Large intestine (tissue), 12 donors: ENCODE data around the gene TM4SF20. TPM values are rescaled to one million over a fixed set of nuclear protein-coding genes. Genes with fewer than 3 reads are reported as not detected.

Experiments used
- DNase-seq, 2 donors: peaks; one replicate each; pipeline versions ENCODE4 v3.0.0 to v3.0.0-alpha.2; 2013
- H3K27ac ChIP-seq: one replicate; pipeline ENCODE4 v1.5.1; 2013; ENCODE audit warnings: low read length
- H3K27me3 ChIP-seq: 2 replicates; pipeline ENCODE4 v1.6.1; 2013; ENCODE audit warnings: low read length; ENCODE audit not compliant: control insufficient read depth, insufficient read depth
- H3K36me3 ChIP-seq: 2 replicates; pipeline ENCODE4 v1.6.1; 2013; ENCODE audit warnings: low read length; ENCODE audit not compliant: control insufficient read depth, insufficient read depth
- H3K4me1 ChIP-seq: one replicate; pipeline ENCODE4 v1.6.1; 2013; ENCODE audit warnings: low read length; ENCODE audit not compliant: control insufficient read depth, insufficient read depth
- H3K4me3 ChIP-seq: one replicate; pipeline ENCODE4 v1.5.1; 2013; ENCODE audit warnings: low read length
- H3K9me3 ChIP-seq: one replicate; pipeline ENCODE4 v1.6.1; 2013; ENCODE audit warnings: mild to moderate bottlenecking, low read depth, low read length, moderate library complexity; ENCODE audit not compliant: control insufficient read depth
- WGBS: methylation state at CpG from one replicate; pipeline ENCODE4 v1.1.5; 2013; ENCODE audit warnings: low lambda C conversion rate; ENCODE audit not compliant: insufficient coverage; 5-methylcytosine and 5-hydroxymethylcytosine counted together
- long read RNA-seq, 11 donors: transcript quantifications; one replicate each; lab custom pipeline, GENCODE V29; 2026
- polyA plus RNA-seq: library from polyadenylated mRNA; unstranded; fragments of 120-200 nt; gene quantifications from one replicate; pipeline ENCODE4 v1.2.1, GENCODE V29; 2013

Gene TM4SF20, protein sequence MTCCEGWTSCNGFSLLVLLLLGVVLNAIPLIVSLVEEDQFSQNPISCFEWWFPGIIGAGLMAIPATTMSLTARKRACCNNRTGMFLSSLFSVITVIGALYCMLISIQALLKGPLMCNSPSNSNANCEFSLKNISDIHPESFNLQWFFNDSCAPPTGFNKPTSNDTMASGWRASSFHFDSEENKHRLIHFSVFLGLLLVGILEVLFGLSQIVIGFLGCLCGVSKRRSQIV
- polyA plus RNA-seq: 171 TPM
- long read RNA-seq, donor 1, transcript TM4SF20-201 (4 exons, 2,296 nt): major isoform, 42 of 42 reads
- long read RNA-seq, donor 1, partial matches to known transcripts: 0 of 42 reads
- long read RNA-seq, donor 1, other reads (novel, unspliced or antisense): 0 of 42 reads
- long read RNA-seq, donor 2, transcript TM4SF20-201 (4 exons, 2,296 nt): major isoform, 81 of 298 reads
- long read RNA-seq, donor 2, partial matches to known transcripts: 164 of 298 reads
- long read RNA-seq, donor 2, other reads (novel, unspliced or antisense): 53 of 298 reads
- long read RNA-seq, donor 3: 0 reads
- long read RNA-seq, donor 4, transcript TM4SF20-201 (4 exons, 2,296 nt): major isoform, 10 of 10 reads
- long read RNA-seq, donor 4, partial matches to known transcripts: 0 of 10 reads
- long read RNA-seq, donor 4, other reads (novel, unspliced or antisense): 0 of 10 reads
- long read RNA-seq, donor 5, transcript TM4SF20-201 (4 exons, 2,296 nt): major isoform, 19 of 19 reads
- long read RNA-seq, donor 5, partial matches to known transcripts: 0 of 19 reads
- long read RNA-seq, donor 5, other reads (novel, unspliced or antisense): 0 of 19 reads
- long read RNA-seq, donor 6, transcript TM4SF20-201 (4 exons, 2,296 nt): major isoform, 68 of 68 reads
- long read RNA-seq, donor 6, partial matches to known transcripts: 0 of 68 reads
- long read RNA-seq, donor 6, other reads (novel, unspliced or antisense): 0 of 68 reads
- long read RNA-seq, donor 7, partial matches to known transcripts: 0 of 4 reads
- long read RNA-seq, donor 7, other reads (novel, unspliced or antisense): 0 of 4 reads
- long read RNA-seq, donor 8, partial matches to known transcripts: 0 of 1 reads
- long read RNA-seq, donor 8, other reads (novel, unspliced or antisense): 0 of 1 reads
- long read RNA-seq, donor 9, transcript TM4SF20-201 (4 exons, 2,296 nt): major isoform, 16 of 46 reads
- long read RNA-seq, donor 9, partial matches to known transcripts: 30 of 46 reads
- long read RNA-seq, donor 9, other reads (novel, unspliced or antisense): 0 of 46 reads
- long read RNA-seq, donor 10, transcript TM4SF20-201 (4 exons, 2,296 nt): major isoform, 195 of 220 reads
- long read RNA-seq, donor 10, partial matches to known transcripts: 13 of 220 reads
- long read RNA-seq, donor 10, other reads (novel, unspliced or antisense): 12 of 220 reads
- long read RNA-seq, donor 11, transcript TM4SF20-201 (4 exons, 2,296 nt): major isoform, 39 of 39 reads
- long read RNA-seq, donor 11, partial matches to known transcripts: 0 of 39 reads
- long read RNA-seq, donor 11, other reads (novel, unspliced or antisense): 0 of 39 reads

DNA sequence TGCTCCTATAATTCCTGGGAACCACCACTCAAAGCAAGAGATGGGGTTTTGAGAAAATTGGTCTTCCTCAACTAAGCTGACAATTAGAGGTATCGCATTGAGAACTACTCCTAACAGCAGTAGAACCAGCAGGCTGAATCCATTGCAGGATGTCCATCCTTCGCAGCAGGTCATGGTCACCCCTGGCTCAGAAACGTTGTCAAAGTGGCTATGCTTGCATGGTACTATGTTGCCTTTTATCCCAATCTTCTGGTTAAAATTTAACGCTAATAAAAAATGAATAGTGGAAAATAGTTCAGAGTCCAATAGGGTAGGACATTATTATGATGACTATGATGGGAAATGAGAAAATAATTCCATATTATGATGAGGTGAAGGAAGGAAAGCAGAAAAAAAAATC is at the start of gene TM4SF20:
TM4SF20 (minus strand) TSS at position 212 of the 400 bp plus-strand sequence; CDS start at position 174, 38 bp downstream.
- no peaks in the 10 kb centered on the region for H3K9me3 ChIP-seq
- no peaks in the 10 kb centered on the region for H3K27me3 ChIP-seq
- H3K4me1 ChIP-seq: peaks cover 26% of the 10 kb centered on the region
- WGBS: 21% methylated on average over 2 of the region's 4 CpGs
- peak within 1 kb of the TSS; percentile 50 for H3K4me3 ChIP-seq
- peak; percentile 50 to 69 for DNase-seq
- no peaks in the 10 kb centered on the region for H3K36me3 ChIP-seq
- H3K27ac ChIP-seq: peak within 1 kb of the TSS; percentile 62

DNA sequence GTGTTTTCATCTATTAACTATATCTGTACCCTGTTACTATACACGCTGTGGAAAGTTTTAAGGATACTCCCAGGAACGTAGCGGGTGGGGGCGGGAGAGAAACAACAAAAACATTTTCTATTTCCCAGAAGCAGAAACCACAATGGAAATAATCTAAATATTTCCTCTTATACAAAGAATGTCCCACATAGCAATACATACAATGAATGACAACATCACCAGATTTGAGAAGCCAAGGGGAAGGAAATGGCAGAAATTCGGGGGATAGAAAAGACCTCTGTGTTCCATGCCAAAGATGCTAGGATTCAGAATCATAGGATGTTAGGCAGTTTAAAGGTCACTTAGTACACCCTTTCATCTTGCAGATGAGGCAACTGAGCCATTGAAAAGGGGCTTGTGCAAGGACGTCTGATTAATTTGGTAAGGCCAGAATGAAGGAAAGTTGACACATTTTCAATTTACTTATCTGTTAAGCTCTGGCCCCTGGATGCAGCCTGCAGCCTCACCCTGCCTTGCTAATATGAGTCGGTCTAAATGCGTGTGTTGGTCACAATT is 49.7 kb upstream of the TM4SF20 start:
- H3K4me3 ChIP-seq: no peak overlapping the region
- peaks cover 15% of the 10 kb centered on the region for H3K4me1 ChIP-seq
- no peak for DNase-seq
- WGBS: 76% methylated on average over 4 of the region's 8 CpGs
- peaks cover 13% of the 10 kb centered on the region for H3K9me3 ChIP-seq
- no peaks in the 10 kb centered on the region for H3K36me3 ChIP-seq
- H3K27ac ChIP-seq: peak overlapping the region; percentile 83
- H3K27me3 ChIP-seq: no peaks in the 10 kb centered on the region

DNA sequence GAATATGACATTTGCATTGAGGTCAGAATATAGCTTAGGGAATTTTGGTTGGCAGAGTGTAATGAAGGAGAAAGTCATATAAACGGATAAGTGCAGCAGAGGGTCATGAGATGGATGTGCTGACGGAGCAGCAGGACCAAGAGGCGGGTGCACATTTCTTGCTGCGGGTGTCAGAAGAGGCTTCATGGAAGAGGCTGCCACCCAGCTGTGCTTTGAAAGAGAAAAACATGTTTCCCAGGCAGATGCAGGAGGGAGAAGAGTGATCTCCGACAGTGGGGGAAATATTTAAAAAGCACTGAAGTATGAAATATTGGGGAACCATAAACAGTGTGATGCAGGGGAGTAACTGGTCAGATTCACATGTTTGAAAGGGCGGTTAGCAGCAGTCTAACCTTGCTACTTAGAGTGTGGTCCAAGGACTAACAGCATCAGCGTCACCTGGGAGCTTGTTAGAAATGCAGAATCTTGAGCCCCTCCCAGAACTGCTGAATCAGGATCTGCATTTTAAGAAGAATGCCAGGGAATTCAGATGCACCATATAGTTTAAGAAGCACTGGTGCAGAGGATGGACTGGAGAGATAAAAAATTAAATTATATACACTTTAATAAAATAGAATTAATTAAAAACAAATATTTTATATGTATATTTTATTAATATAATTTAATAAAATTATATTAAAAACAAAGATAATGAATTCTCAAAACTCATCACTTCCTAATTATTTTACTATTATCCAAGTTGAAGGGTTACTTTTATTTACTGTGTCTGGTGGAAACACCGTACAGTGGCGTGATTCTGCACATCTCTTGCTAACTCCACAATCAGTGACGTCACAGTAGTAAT is 44.8 kb upstream of the TM4SF20 start:
- 71% methylated on average over 2 of the region's 10 CpGs for WGBS
- Histone ChIP-seq H3K36me3 (no peaks in the 10 kb centered on the region), H3K9me3 (no peaks in the 10 kb centered on the region), H3K27me3 (no peaks in the 10 kb centered on the region), H3K27ac (no peak overlapping the region), H3K4me3 (no peak overlapping the region), H3K4me1 (no peaks in the 10 kb centered on the region)
- no peak for DNase-seq

DNA sequence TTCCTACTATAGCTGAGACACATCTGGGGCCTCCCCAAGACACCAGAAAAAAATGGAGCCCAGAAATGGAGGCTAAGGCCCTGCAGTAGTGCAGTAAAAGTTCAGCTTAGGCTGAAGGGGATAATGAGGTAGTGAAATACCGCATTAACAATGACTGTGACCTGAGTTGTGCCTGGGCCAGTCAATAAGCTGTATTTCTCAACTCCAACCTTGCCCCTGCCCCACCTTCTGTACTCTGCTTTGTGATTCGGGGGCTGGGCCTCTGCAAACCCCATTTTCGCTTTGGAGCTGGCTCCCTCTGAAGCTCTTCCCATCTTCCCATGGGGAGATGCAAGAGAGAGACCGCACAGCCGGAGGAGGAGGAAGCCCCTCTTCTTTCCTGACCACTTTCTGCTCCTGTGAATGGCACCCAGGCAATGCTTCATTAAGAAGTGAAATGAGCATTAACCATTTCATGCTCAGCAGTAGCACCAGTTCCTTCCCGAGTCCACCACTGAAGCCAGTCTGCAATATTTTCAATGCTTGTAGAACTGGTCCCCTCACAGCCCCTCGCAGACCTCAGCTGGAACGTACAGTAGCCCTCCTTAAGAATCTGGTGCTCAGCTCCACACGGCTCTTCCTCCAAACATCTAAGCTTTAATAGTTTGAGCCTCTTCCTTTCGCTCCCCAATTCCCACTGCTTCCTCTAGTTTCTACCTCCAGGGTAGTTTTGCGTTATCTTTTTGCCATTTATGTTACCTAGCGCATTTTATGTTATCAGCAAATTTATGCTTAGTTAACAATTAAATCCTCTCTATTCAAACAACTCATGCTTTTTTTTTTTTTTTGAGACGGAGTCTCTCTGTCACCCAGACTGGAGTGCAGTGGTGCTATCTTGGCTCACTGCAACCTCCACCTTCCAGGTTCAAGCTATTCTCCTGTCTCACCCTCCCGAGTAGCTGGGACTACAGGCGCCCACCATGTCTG is 41.3 kb upstream of the TM4SF20 start:
- peaks cover 3% of the 10 kb centered on the region for H3K4me1 ChIP-seq
- no peaks in the 10 kb centered on the region for H3K27me3 ChIP-seq
- no peaks in the 10 kb centered on the region for H3K36me3 ChIP-seq
- peak overlapping the region; percentile 47 for H3K27ac ChIP-seq
- 20% methylated on average over 4 of the region's 15 CpGs for WGBS
- H3K4me3 ChIP-seq: no peak overlapping the region
- DNase-seq: peak; percentile 80 to 90
- H3K9me3 ChIP-seq: no peaks in the 10 kb centered on the region

DNA sequence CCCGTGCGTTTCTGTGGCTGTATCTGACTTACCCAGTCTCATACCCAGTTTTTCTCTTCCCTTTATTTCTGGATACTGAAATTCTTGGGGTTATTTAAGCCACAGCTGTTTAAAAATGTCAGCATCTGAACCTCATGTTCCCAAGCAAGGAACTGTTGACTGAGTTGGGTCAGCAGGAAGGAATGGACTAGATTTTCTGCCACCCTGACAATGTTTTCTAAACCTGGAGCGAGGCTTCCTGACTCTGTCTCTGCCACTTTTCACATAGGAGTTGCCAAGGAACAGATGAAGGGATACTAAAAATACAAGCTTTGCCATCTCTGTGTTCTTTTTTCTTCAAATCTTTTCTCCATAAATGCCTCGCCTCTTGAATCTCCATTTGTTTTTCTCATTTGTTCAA is 37.6 kb upstream of the TM4SF20 start:
- Histone ChIP-seq H3K27ac (no peak overlapping the region), H3K27me3 (no peaks in the 10 kb centered on the region), H3K4me3 (no peak overlapping the region), H3K4me1 (peaks cover 7% of the 10 kb centered on the region), H3K9me3 (no peaks in the 10 kb centered on the region), H3K36me3 (no peaks in the 10 kb centered on the region)
- 100% methylated on average over 2 of the region's 4 CpGs for WGBS
- no peak for DNase-seq

DNA sequence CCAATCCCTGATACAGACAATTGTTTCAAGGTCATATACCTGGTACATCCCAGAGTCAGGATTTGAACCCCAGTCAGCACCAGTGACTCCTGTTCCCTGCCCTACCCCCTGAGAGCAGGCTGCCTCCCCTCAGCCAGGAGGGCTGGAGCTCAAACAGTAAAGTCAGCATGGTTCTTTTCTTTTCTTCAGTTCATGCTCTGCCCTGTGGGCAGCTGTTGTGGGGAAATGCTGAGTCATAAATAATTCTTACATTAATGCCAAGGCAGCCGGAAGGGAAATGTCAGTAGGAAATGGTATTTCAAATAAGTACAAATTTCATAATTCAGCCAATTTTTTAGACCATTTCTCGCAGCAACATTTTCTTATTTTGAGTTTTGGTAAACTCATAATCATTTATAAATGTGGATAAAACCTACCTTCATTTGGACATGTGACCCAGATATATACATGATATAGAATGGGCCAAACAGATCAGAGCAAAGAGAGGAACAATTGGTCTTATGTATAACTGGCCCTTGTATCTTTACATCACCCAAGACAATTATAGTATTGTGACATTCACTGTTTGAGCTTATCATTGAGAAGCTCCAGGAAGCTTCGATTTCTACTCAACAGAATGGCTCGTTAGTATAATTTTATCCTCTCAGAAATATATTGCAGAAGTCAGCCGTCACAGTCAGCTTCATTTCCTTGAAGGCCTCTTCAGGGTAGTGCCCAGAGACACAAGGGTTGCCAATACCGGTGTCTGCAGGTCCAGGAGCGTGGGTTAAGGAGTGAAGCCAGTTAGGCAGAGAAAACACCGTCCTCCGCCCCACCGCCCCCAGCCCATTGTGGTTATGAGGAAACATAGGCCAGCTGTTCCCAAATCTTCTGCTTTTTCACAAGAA is 36.7 kb upstream of the TM4SF20 start:
- peaks cover 7% of the 10 kb centered on the region for H3K4me1 ChIP-seq
- no peak overlapping the region for H3K4me3 ChIP-seq
- H3K27me3 ChIP-seq: no peaks in the 10 kb centered on the region
- no peaks in the 10 kb centered on the region for H3K36me3 ChIP-seq
- DNase-seq: no peak
- no peaks in the 10 kb centered on the region for H3K9me3 ChIP-seq
- 80% methylated on average over 2 of the region's 10 CpGs for WGBS
- no peak overlapping the region for H3K27ac ChIP-seq

DNA sequence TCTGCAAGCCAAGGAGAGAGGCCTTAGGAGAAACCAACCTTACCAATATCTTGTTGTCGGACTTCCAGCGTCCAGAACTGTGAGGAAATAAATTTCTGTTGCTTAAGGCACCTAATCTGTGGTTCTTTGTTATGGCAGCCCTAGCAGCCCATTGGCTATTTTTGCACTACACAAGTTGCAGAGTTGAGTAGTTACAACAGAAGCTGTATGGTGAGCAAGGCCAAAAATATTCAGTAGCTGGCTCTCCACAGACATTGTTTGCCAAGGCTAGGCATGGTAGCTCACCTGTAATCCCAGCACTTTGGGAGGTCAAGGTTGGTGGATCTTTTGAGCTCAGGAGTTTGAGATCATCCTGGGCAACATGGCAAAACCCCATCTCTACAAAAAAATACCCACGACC is 35.7 kb upstream of the TM4SF20 start:
- WGBS: no CpG with 5 or more reads among the region's 3 CpGs
- DNase-seq: no peak
- Histone ChIP-seq H3K27ac (no peak overlapping the region), H3K4me3 (no peak overlapping the region), H3K4me1 (peaks cover 7% of the 10 kb centered on the region), H3K27me3 (no peaks in the 10 kb centered on the region), H3K36me3 (no peaks in the 10 kb centered on the region), H3K9me3 (no peaks in the 10 kb centered on the region)

DNA sequence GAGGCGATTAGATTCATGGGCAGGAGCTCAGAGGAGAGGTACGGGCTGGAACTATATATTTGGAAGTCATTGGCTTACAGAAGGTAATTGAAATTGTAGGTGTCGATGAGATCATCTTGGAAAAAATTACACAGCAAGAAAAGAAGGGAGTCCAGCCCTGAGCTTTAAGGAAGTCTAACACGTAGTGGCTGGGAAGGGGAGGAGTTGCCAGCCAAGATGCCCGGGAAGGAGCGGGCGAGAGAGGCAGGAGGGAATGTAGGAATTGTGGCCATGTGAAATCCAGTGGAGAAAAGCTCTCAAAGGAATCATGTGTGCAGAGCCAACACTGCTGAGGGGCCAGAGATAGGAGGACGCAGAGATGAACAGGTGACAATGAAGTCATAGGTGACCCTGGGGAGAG is 34.3 kb upstream of the TM4SF20 start:
- no peaks in the 10 kb centered on the region for H3K9me3 ChIP-seq
- peak in 1 of 2 donors; percentile 39 for DNase-seq
- H3K27ac ChIP-seq: peak overlapping the region; percentile 82
- H3K27me3 ChIP-seq: no peaks in the 10 kb centered on the region
- 80% methylated on average over 5 of the region's 8 CpGs for WGBS
- H3K4me3 ChIP-seq: no peak overlapping the region
- peaks cover 7% of the 10 kb centered on the region for H3K4me1 ChIP-seq
- no peaks in the 10 kb centered on the region for H3K36me3 ChIP-seq
